Activated naive CD8-positive, alpha-beta T cell treated with anti-CD3 and anti-CD28 coated beads, Interleukin-2, amount 10 ng/mL, durations not matched to agents 7 days and 5 days (primary cell): ENCODE measurements around the gene ZNF574. TPM values are rescaled to one million over a fixed set of nuclear protein-coding genes. Genes with fewer than 3 reads are reported as not detected.
A peak's percentile ranks its signal among the peaks of the same experiment; 100 is the strongest.
"Not testable (repeated sequence)": the region's sequence is repeated elsewhere in the genome, so short reads cannot be mapped to it uniquely, and the experiment has no call there.

ENCODE experiments used
- ATAC-seq: fragments of 150-1000 bp; cut with Tn5 transposase; one replicate; pipeline ENCODE4 v1.10.0; 2021; ENCODE audit warnings: low read depth, moderate library complexity
- POLR2A ChIA-PET: fragments of 350-600 bp; sonication (Branson Sonifier 250); formaldehyde crosslinking; loops from one replicate; lab custom pipeline; 2021; ENCODE audit warnings: antibody characterized with exemption; lab: Charles Lee
- DNase-seq: peaks from one replicate; pipeline ENCODE4 v3.0.0; 2021
- H3K27ac Mint-ChIP-seq: one replicate; pipeline ENCODE4 v1.8.0; 2022; ENCODE audit warnings: mild to moderate bottlenecking, mixed read lengths
- H3K27me3 Mint-ChIP-seq: one replicate; pipeline ENCODE4 v1.8.0; 2022; ENCODE audit warnings: mild to moderate bottlenecking, moderate library complexity, mixed read lengths
- H3K36me3 Mint-ChIP-seq: one replicate; pipeline ENCODE4 v1.8.0; 2021; ENCODE audit warnings: mild to moderate bottlenecking, mixed read lengths
- H3K4me1 Mint-ChIP-seq: one replicate; pipeline ENCODE4 v1.8.0; 2021; ENCODE audit warnings: mixed read lengths
- H3K4me3 Mint-ChIP-seq: one replicate; pipeline ENCODE4 v1.8.0; 2022; ENCODE audit warnings: mild to moderate bottlenecking, moderate library complexity, mixed read lengths
- H3K9me3 Mint-ChIP-seq: one replicate; pipeline ENCODE4 v1.8.0; 2021; ENCODE audit warnings: mixed read lengths
- total RNA-seq, 2 experiments: library from RNA; stranded (reverse); gene quantifications; one replicate each; pipeline ENCODE4 v1.2.3, GENCODE V29; 2021

The ZNF574 gene
- 10 to 100 TPM; 17.6 to 18.9 TPM for total RNA-seq

- Mint-ChIP-seq H3K9me3 (no peaks in the 10 kb centered on the region), H3K27me3 (peaks cover 3% of the 10 kb centered on the region), H3K27ac (peak within 1 kb of the TSS; percentile 99), H3K4me3 (peak within 1 kb of the TSS; percentile 99), H3K4me1 (peaks cover 30% of the 10 kb centered on the region), H3K36me3 (peaks cover 6% of the 10 kb centered on the region)
- POLR2A ChIA-PET: interaction anchor here (1.0 to 1.7 kb wide), 5 partner anchors 26 to 347 kb away, joined by 3 to 4 read pairs (median 3); partner anchors contain the start of genes GSK3A and ZNF526
- ATAC-seq (peak; percentile 99), DNase-seq (peak; percentile 94)
Observed at GRCh38 chr19:42075616-42076379, at the start of gene ZNF574. ZNF574 (plus strand) TSS chr19:42076166; CDS start chr19:42078607, 2,441 bp downstream.

GRCh38 chr19:42028304-42029216 is 47.4 kb upstream of the ZNF574 start:
- POLR2A ChIA-PET: no interaction called here
- Mint-ChIP-seq H3K4me3 (no peak overlapping the region), H3K27ac (no peak overlapping the region), H3K27me3 (peaks cover 13% of the 10 kb centered on the region), H3K36me3 (no peaks in the 10 kb centered on the region), H3K9me3 (no peaks in the 10 kb centered on the region), H3K4me1 (no peaks in the 10 kb centered on the region)
- no peak for ATAC-seq
- peak; percentile 56 for DNase-seq

GRCh38 chr19:42030645-42031440 is 45.1 kb upstream of the ZNF574 start:
- H3K4me1 Mint-ChIP-seq: no peaks in the 10 kb centered on the region
- H3K9me3 Mint-ChIP-seq: no peaks in the 10 kb centered on the region
- H3K27ac Mint-ChIP-seq: no peak overlapping the region
- H3K36me3 Mint-ChIP-seq: no peaks in the 10 kb centered on the region
- peaks cover 17% of the 10 kb centered on the region for H3K27me3 Mint-ChIP-seq
- ATAC-seq: no peak
- POLR2A ChIA-PET: no interaction called here
- DNase-seq: no peak
- H3K4me3 Mint-ChIP-seq: no peak overlapping the region

- POLR2A ChIA-PET: no interaction called here
- no peak for ATAC-seq
- H3K36me3 Mint-ChIP-seq: no peaks in the 10 kb centered on the region
Observed at GRCh38 chr19:42032431-42032830, 43.5 kb upstream of the ZNF574 start.

DNA sequence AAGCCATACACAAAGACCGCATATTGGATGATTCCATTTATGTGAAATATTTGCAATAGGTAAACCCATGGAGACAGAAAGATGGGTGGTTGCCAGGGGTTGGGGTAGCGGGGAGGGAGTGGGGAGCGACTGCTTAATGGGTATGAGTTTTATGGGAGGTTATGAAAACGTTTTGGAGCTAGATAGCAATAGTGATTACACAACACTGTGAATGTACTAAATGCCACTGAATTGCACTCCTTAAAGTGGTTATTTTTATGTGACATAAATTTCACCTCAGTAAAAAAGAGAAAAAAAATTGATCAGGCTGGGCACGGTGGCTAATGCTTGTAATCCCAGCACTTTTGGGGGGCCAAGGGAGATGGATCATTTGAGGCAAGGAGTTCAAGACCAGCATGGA is 42.6 kb upstream of the ZNF574 start:
- DNase-seq: no peak
- H3K27ac Mint-ChIP-seq: no peak overlapping the region
- H3K4me3 Mint-ChIP-seq: no peak overlapping the region
- peaks cover 17% of the 10 kb centered on the region for H3K27me3 Mint-ChIP-seq
- H3K9me3 Mint-ChIP-seq: no peaks in the 10 kb centered on the region
- no peaks in the 10 kb centered on the region for H3K36me3 Mint-ChIP-seq
- H3K4me1 Mint-ChIP-seq: no peaks in the 10 kb centered on the region
- POLR2A ChIA-PET: no interaction called here
- ATAC-seq: no peak

More at GRCh38 chr19:42032431-42032830, 43.5 kb upstream of the ZNF574 start:
- H3K27ac Mint-ChIP-seq: no peak overlapping the region
- H3K9me3 Mint-ChIP-seq: no peaks in the 10 kb centered on the region
- H3K4me1 Mint-ChIP-seq: no peaks in the 10 kb centered on the region
- H3K4me3 Mint-ChIP-seq: no peak overlapping the region
- peaks cover 17% of the 10 kb centered on the region for H3K27me3 Mint-ChIP-seq
- DNase-seq: no peak

DNA sequence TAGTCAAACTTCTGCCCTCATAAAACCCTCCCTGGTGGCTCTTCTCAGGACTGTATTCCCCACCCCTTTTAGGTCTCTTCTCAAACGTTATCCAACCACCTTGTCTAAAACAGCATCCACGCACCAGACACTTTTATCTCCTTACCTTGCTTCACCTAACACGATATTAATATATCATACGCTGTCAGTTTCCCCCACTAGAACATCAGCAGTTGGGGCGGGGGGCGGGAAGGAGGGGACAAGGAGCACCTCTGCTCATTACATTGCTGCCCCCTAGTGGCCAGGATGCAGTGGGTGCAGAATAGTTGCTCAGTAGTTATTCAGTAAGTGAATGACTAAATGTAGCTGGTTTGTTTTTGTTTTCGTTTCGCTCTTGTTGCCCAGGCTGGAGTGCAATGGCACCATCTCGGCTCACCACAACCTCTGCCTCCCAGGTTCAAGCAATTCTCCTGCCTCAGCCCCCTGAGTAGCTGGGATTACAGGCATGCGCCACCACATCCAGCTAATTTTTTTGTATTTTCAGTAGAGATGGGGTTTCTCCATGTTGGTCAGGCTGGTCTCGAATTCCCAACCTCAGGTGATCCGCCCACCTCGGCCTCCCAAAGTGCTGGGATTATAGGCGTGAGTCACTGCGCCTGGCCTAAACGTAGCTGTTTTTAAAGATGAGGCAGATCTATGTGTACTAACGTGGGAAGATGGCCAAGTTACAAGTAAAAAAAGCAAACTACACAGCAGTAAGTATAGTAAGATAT is 41.1 kb upstream of the ZNF574 start:
- H3K27ac Mint-ChIP-seq, DNase-seq, H3K9me3 Mint-ChIP-seq, H3K36me3 Mint-ChIP-seq, H3K4me1 Mint-ChIP-seq, POLR2A ChIA-PET: not testable (repeated sequence)
- peak; percentile 84 for ATAC-seq
- Mint-ChIP-seq H3K4me3 (peak overlapping the region; percentile 31), H3K27me3 (peaks cover 11% of the 10 kb centered on the region)

- no peak for DNase-seq
- ATAC-seq: no peak
- peaks cover 10% of the 10 kb centered on the region for H3K27me3 Mint-ChIP-seq
- no peaks in the 10 kb centered on the region for H3K9me3 Mint-ChIP-seq
- no peak overlapping the region for H3K27ac Mint-ChIP-seq
- no peaks in the 10 kb centered on the region for H3K36me3 Mint-ChIP-seq
- no peaks in the 10 kb centered on the region for H3K4me1 Mint-ChIP-seq
- H3K4me3 Mint-ChIP-seq: no peak overlapping the region
- POLR2A ChIA-PET: no interaction called here
Observed at GRCh38 chr19:42037649-42038048, 38.3 kb upstream of the ZNF574 start.

GRCh38 chr19:42038666-42039065 is 37.3 kb upstream of the ZNF574 start:
- POLR2A ChIA-PET: no interaction called here
- Mint-ChIP-seq H3K4me3 (no peak overlapping the region), H3K27me3 (peaks cover 6% of the 10 kb centered on the region), H3K36me3 (no peaks in the 10 kb centered on the region), H3K27ac (no peak overlapping the region), H3K9me3 (no peaks in the 10 kb centered on the region), H3K4me1 (no peaks in the 10 kb centered on the region)
- DNase-seq: no peak
- no peak for ATAC-seq

DNA sequence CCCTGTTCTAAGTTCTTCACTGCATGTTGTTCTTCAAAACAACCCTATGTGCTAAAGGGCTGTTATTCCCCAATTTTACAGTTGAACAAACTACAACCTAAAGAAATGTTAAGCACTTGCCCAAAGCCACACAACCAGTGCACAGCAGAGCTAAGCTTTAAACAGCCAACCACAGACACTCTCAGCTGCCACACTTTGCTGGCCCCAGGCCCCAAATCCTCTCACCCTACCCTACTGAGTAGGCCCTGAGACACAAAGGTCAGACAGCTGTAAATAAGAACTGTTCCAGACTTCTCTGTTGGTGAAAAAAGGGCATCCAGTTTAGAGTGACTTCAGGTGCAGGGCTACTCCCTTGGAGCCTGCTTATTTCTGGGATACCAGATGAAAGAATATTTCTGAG is 35.9 kb upstream of the ZNF574 start:
- no peaks in the 10 kb centered on the region for H3K9me3 Mint-ChIP-seq
- peaks cover 5% of the 10 kb centered on the region for H3K27me3 Mint-ChIP-seq
- POLR2A ChIA-PET: no interaction called here
- no peak overlapping the region for H3K27ac Mint-ChIP-seq
- no peak overlapping the region for H3K4me3 Mint-ChIP-seq
- no peak for DNase-seq
- no peaks in the 10 kb centered on the region for H3K36me3 Mint-ChIP-seq
- no peak for ATAC-seq
- no peaks in the 10 kb centered on the region for H3K4me1 Mint-ChIP-seq

- H3K4me1 Mint-ChIP-seq, H3K27me3 Mint-ChIP-seq, H3K27ac Mint-ChIP-seq, H3K9me3 Mint-ChIP-seq, H3K36me3 Mint-ChIP-seq, POLR2A ChIA-PET, ATAC-seq, DNase-seq, H3K4me3 Mint-ChIP-seq: not testable (repeated sequence)
Observed at GRCh38 chr19:42040491-42040890, 35.5 kb upstream of the ZNF574 start.

GRCh38 chr19:42042455-42043170 is 33.4 kb upstream of the ZNF574 start:
- POLR2A ChIA-PET: no interaction called here

DNA sequence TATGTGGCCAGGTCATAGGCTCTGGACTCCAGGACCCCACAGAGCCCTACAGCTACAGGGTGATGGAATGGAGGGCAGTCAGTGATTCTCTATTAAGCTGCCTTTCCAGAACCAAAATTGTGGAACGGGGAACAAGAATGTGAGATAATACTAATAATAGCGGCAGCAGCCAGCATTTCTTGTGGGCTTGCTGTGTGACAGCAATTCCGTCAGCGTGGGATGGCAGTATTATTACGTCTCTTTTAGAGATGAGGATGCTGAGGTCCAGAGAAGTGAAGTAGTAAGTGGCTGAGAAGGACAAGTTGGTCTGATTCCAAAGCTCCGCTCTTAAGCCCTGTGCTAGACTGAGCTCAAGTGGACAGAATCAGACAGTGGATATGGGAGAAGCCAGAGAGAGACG is 30.4 kb upstream of the ZNF574 start:
- H3K36me3 Mint-ChIP-seq: no peaks in the 10 kb centered on the region
- peaks cover 9% of the 10 kb centered on the region for H3K27me3 Mint-ChIP-seq
- H3K4me1 Mint-ChIP-seq: peaks cover 4% of the 10 kb centered on the region
- DNase-seq (no peak), ATAC-seq (no peak)
- H3K4me3 Mint-ChIP-seq: no peak overlapping the region
- POLR2A ChIA-PET: no interaction called here
- H3K27ac Mint-ChIP-seq: no peak overlapping the region
- no peaks in the 10 kb centered on the region for H3K9me3 Mint-ChIP-seq

More at GRCh38 chr19:42042455-42043170, 33.4 kb upstream of the ZNF574 start:
- H3K36me3 Mint-ChIP-seq: no peaks in the 10 kb centered on the region
- H3K4me1 Mint-ChIP-seq: no peaks in the 10 kb centered on the region
- H3K4me3 Mint-ChIP-seq: no peak overlapping the region
- no peaks in the 10 kb centered on the region for H3K9me3 Mint-ChIP-seq
- DNase-seq (no peak), ATAC-seq (no peak)
- H3K27me3 Mint-ChIP-seq: peaks cover 9% of the 10 kb centered on the region
- no peak overlapping the region for H3K27ac Mint-ChIP-seq
